Neural cell (in vitro differentiated cells): ENCODE results near the gene TPI1. TPM values are rescaled to one million over a fixed set of nuclear protein-coding genes. Genes with fewer than 3 reads are reported as not detected.

Experiments used
- H2AFZ ChIP-seq: fragments of 200-600, 300-800 bp; sonication (generic), shearing (Covaris generic); 2 replicates; pipeline ENCODE4 v1.6.0; 2014; ENCODE audit warnings: low read depth, mild to moderate bottlenecking, antibody characterized with exemption, low read length, moderate library complexity
- H3F3A ChIP-seq: fragments of 200-600 bp; shearing (Covaris generic); 2 replicates; pipeline ENCODE4 v1.6.1; 2016; ENCODE audit warnings: mild to moderate bottlenecking, moderate library complexity, mixed read lengths, antibody characterized with exemption, low read length; ENCODE audit not compliant: insufficient read depth, poor library complexity, severe bottlenecking
- H3K27ac ChIP-seq: fragments of 200-600, 300-800 bp; sonication (generic), shearing (Covaris generic); 2 replicates; pipeline ENCODE4 v1.5.1; 2014; ENCODE audit warnings: mild to moderate bottlenecking, low read length, moderate library complexity
- H3K27me3 ChIP-seq: fragments of 300-800, 200-600 bp; sonication (generic), shearing (Covaris generic); 2 replicates; pipeline ENCODE4 v1.6.0; 2014; ENCODE audit warnings: mild to moderate bottlenecking, low read depth, low read length, moderate library complexity; ENCODE audit not compliant: insufficient read depth
- H3K36me3 ChIP-seq: fragments of 300-800, 200-600 bp; sonication (generic), shearing (Covaris generic); 2 replicates; pipeline ENCODE4 v1.5.1; 2014; ENCODE audit warnings: mild to moderate bottlenecking, antibody characterized with exemption, low read length, moderate library complexity; ENCODE audit not compliant: insufficient read depth
- H3K4me2 ChIP-seq: fragments of 300-800, 200-600 bp; sonication (generic), shearing (Covaris generic); 2 replicates; pipeline ENCODE4 v1.6.0; 2014; ENCODE audit warnings: mild to moderate bottlenecking, low read length
- H3K4me3 ChIP-seq: fragments of 300-800, 200-600 bp; sonication (generic), shearing (Covaris generic); 2 replicates; pipeline ENCODE4 v1.5.1; 2014; ENCODE audit warnings: mild to moderate bottlenecking, low read length, moderate library complexity
- H3K79me2 ChIP-seq: fragments of 200-600 bp; shearing (Covaris generic); replicated peaks from 2 replicates; pipeline ENCODE4 v1.6.0; 2014; ENCODE audit warnings: mild to moderate bottlenecking, low read length, moderate library complexity; ENCODE audit not compliant: insufficient read depth
- H3K9ac ChIP-seq: fragments of 300-800, 200-600 bp; sonication (generic), shearing (Covaris generic); 2 replicates; pipeline ENCODE4 v1.6.1; 2016; ENCODE audit warnings: mild to moderate bottlenecking, low read length, mixed read lengths
- H3K9me2 ChIP-seq: fragments of 200-600 bp; shearing (Covaris generic); 2 replicates; pipeline ENCODE4 v1.6.1; 2016; ENCODE audit warnings: mild to moderate bottlenecking, low read length, mixed read lengths; ENCODE audit not compliant: insufficient read depth
- H3K9me3 ChIP-seq: fragments of 200-600, 300-800 bp; sonication (generic), shearing (Covaris generic); 2 replicates; pipeline ENCODE4 v1.6.1; 2016; ENCODE audit warnings: mild to moderate bottlenecking, mixed run types, low read length, moderate library complexity, mixed read lengths
- H4K20me1 ChIP-seq: fragments of 200-600 bp; shearing (Covaris generic); 2 replicates; pipeline ENCODE4 v1.6.1; 2016; ENCODE audit warnings: mild to moderate bottlenecking, mixed run types; ENCODE audit not compliant: insufficient read depth
- CTCF ChIP-seq: fragments of 450-650 bp; IDR thresholded peaks from 2 replicates; pipeline ENCODE4 v1.5.1; 2014; ENCODE audit warnings: antibody characterized with exemption, mild to moderate bottlenecking, moderate library complexity; ENCODE audit not compliant: poor library complexity, severe bottlenecking
- EP300 ChIP-seq: fragments of 450-650 bp; conservative IDR thresholded peaks from 2 replicates; pipeline ENCODE4 v1.6.1; 2014; ENCODE audit warnings: antibody characterized with exemption, mild to moderate bottlenecking, moderate library complexity; ENCODE audit not compliant: poor library complexity, severe bottlenecking
- EZH2 ChIP-seq: fragments of 200-600, 300-800 bp; shearing (Covaris generic), sonication (generic); IDR thresholded peaks from 2 replicates; pipeline ENCODE4 v1.6.1; 2014; ENCODE audit warnings: antibody characterized with exemption, low read length, borderline replicate concordance, mild to moderate bottlenecking; ENCODE audit not compliant: insufficient read depth, poor library complexity, severe bottlenecking
- MXI1 ChIP-seq: fragments of 450-650 bp; conservative IDR thresholded peaks from 2 replicates; pipeline ENCODE4 v1.6.1; 2014; ENCODE audit warnings: antibody characterized with exemption, mild to moderate bottlenecking; ENCODE audit not compliant: poor library complexity, severe bottlenecking
- POLR2AphosphoS5 ChIP-seq: IDR thresholded peaks from 2 replicates; pipeline ENCODE4 v1.6.1; 2012
- RAD21 ChIP-seq: fragments of 450-650 bp; conservative IDR thresholded peaks from 2 replicates; pipeline ENCODE4 v1.6.1; 2014; ENCODE audit warnings: antibody characterized with exemption, mild to moderate bottlenecking, moderate library complexity
- REST ChIP-seq: IDR thresholded peaks from 2 replicates; pipeline ENCODE4 v1.6.1; 2012; ENCODE audit warnings: borderline replicate concordance
- SMC3 ChIP-seq: fragments of 450-650 bp; conservative IDR thresholded peaks from 2 replicates; pipeline ENCODE4 v1.6.1; 2014; ENCODE audit warnings: antibody characterized with exemption, mild to moderate bottlenecking, moderate library complexity; ENCODE audit not compliant: poor library complexity
- TAF1 ChIP-seq: IDR thresholded peaks from 2 replicates; pipeline ENCODE4 v1.6.1; 2012; ENCODE audit warnings: low read depth
- polyA plus RNA-seq: library from polyadenylated mRNA; depleted of rRNA; stranded (reverse); fragments of >200 nt; gene quantifications from 2 replicates; pipeline ENCODE4 v1.2.3, GENCODE V29; 2014

TPI1 gene
- polyA plus RNA-seq, 1 donor from 2014 or later: 288 TPM

GRCh38 chr12:6866163-6866919 is 990 bp upstream of the TPI1 start:
- Histone ChIP-seq H3K79me2 (no peaks in the 10 kb centered on the region), H3K27ac (no peak overlapping the region), H3K9me2 (no peaks in the 10 kb centered on the region), H3K36me3 (no peaks in the 10 kb centered on the region), H3K9ac (no peak overlapping the region), H3K4me3 (peak overlapping the region; percentile 83), H3K4me2 (no peak overlapping the region), H3F3A (peaks cover 3% of the 10 kb centered on the region), H3K9me3 (no peaks in the 10 kb centered on the region), H4K20me1 (no peaks in the 10 kb centered on the region), H3K27me3 (no peaks in the 10 kb centered on the region), H2AFZ (no peak overlapping the region)
- no peak for TF ChIP-seq MXI1
- no peak for TF ChIP-seq EZH2
- TF ChIP-seq RAD21: no peak
- TF ChIP-seq SMC3: no peak
- no peak for TF ChIP-seq POLR2AphosphoS5
- no peak for TF ChIP-seq CTCF
- TF ChIP-seq EP300: no peak
- TF ChIP-seq TAF1: no peak
- TF ChIP-seq REST: no peak

- Histone ChIP-seq H3K9ac (peak overlapping the region; percentile 59), H3K27ac (peak overlapping the region; percentile 32), H2AFZ (peak overlapping the region; percentile 10), H3K36me3 (no peaks in the 10 kb centered on the region), H4K20me1 (no peaks in the 10 kb centered on the region), H3K79me2 (no peaks in the 10 kb centered on the region), H3K27me3 (no peaks in the 10 kb centered on the region), H3K9me2 (no peaks in the 10 kb centered on the region), H3K4me3 (peak overlapping the region; percentile 83), H3K4me2 (peak overlapping the region; percentile 25), H3F3A (peaks cover 3% of the 10 kb centered on the region), H3K9me3 (no peaks in the 10 kb centered on the region)
- TF ChIP-seq RAD21: no peak
These were observed 365 bp upstream of the TPI1 start for GRCh38 chr12:6866920-6867412.
